HG03565 (cell line): Measurements from ENCODE around the gene EIF4G3.
"Not testable (repeated sequence)": the region's sequence is repeated elsewhere in the genome, so short reads cannot be mapped to it uniquely, and the experiment has no call there.

Source experiments
- ATAC-seq: cut with Tn5 transposase; IDR thresholded peaks from one replicate; pipeline ENCODE4 v1.9.1; 2021; ENCODE audit warnings: mild to moderate bottlenecking, moderate library complexity; ENCODE audit not compliant: unreplicated experiment

EIF4G3 gene

DNA sequence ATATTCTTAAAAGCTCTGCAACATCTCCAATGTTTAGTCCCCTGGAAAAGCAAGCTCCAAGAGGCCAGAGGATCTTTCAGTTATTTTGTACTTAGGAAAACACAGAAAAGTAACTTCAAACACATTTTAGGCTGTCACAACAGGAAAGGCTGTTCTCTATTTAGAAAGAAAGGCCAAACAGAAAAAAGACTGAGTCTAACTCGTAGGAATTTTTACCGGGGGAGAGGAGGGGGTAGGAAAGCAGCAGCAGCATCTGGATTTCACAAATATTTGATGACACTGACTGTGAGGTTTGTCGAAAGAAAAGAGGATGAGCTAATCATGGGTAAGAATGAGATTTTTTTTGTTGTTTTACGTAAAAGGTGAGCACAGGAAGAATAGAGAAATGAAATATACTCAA lies 107.1 kb downstream of the EIF4G3 start:
- ATAC-seq: no peak

GRCh38 chr1:21068937-21069336 lies 107.8 kb downstream of the EIF4G3 start:
- no peak for ATAC-seq

DNA sequence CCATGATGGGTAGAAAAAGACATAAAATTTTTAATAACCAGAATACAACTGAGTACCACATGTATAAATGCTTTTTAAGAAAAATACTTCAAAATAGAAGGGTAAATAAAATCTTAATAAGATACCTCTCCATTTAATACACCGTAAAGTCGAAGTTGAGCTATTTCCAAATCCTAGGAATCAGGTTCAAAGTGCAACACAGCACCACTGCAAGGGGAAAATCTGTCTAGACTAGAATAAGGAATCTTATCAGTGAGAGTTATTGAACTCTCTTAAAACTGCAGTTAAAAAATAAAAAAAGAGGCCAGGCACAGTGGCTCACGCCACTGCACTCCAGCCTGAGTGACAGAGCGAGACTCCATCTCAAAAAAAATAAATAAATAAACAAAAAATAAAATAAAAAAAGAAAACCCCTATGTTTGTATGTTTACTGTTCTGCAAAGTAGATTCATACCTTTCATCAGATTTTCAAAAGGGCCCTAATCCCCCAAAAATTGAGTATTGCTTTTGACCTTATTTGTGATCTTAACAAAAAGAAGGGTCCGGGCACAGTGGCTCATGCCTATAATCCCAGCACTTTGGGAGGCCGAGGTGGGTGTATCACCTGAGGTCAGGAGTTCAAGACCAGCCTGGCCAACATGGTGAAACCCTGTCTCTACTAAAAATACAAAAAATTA lies 109.0 kb downstream of the EIF4G3 start:
- ATAC-seq: no peak

DNA sequence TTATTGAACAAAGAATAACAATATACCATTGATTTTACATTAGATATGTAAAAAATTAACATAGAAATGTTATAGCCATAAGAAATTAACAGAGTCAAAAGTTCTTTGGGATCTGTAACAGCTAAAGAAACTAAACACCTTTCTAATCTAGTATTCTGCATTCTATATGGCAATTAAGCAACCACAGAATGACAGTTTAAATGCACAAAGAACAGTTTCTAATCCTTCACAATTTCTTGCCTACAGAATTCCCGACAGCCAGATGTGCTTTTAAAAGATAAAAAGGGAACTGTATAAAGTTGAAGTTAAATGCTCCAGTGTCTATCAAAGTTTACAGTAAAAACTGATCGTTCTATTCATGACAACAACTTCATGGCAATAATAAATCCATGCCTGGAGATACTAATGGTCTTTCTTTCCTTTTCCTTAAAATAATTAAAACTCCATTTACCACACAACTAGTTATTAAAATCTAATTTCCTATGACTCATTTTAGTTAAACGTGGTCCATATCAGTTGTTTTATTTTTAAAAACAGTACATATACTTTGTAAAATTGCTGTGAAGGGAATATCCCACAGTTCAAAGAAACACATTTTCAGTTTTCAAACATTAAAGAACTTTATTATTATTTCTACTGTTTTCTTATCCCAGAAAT lies 110.2 kb downstream of the EIF4G3 start:
- no peak for ATAC-seq

DNA sequence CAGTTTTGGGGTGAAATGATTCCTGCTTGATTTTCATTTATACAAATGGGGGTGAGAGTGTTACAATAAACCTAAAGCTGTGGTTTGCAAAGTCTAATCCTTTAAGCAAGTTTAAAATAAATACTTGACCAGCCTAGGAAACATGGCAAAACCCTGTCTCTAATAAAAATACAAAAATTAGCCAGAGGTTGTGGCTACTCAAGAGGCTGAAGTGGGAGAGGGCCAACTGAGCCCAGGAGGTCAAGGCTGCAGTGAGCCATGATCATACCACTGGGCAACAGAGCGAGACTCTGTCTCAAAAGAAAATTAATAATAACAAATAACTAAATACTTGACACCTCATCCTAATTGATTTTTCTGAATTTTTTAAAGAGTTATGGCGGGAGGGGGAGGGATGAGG lies 110.8 kb downstream of the EIF4G3 start:
- no peak for ATAC-seq

DNA sequence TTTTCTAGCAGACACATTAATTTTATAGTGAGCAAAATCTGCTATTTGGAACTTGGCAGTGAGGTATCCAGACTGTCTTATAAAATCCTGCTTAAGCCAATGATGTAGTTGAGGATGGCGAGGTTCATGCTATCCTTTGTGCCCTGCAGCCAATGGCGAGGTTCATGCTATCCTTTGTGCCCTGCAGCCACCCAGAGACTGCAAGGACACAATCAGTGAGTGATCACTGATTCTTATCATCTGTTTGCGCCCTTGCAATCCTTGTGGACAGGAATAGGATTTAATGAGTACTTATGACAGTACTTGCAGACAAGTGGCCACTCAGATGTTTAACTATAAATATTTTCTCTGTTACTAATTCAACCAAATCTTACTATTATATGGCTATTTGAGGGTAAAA lies 112.6 kb downstream of the EIF4G3 start:
- no peak for ATAC-seq

- no peak for ATAC-seq
These were observed 116.2 kb downstream of the EIF4G3 start for GRCh38 chr1:21060523-21060922.

DNA sequence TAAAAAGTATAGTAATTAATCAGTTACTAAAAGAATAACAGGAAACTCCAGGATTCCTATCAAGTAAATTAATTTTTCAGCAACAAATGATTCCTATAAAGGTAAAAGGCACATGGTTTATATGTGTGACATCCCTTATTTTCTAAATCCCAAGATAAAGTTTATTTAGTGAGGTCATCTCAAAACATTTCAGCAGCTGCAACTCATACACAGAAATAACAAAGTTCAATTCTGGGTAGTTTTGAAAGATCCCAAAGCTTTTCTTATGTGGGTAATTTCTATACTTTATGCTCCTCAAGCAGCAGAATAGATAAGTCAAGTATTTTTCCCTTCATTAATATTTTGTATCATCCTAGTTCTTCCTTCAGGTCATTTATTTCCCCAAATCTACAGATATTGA lies 117.7 kb downstream of the EIF4G3 start:
- no peak for ATAC-seq

DNA sequence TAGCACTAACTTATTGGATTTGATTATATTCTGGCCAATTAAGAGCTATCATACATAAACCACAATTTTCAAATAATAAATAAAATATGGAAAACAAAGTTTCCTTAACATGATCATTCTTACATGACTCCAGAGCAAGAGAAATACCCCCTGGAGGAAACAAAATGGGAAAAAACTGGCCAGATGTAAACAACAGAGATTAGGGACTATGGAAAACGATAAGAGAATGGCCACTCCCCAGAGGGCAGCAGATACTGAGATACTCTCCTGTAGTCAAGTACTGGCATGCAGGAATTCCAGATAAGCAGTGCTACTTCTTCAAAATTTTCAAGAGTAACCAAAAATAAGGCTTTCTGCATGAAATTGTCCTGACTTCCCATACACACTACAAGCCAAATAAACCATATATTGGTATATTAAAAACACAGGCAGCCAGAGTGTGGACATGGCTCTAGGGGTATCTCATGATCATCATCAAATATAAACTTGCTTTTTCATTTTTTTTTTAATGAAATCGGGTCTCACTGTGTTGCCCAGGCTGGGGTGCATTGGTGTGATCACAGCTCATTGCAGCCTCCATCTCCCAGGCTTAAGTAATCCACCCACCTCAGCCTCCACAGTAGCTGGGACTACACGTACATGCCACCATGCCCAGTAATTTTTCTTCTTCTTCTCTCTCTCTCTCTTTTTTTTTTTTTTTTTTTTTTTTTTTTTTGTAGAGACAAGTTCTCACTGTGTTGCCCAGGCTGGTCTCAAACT lies 118.5 kb downstream of the EIF4G3 start:
- ATAC-seq: no peak

- ATAC-seq: not testable (repeated sequence)
These were observed 123.3 kb downstream of the EIF4G3 start for GRCh38 chr1:21053189-21053928.

DNA sequence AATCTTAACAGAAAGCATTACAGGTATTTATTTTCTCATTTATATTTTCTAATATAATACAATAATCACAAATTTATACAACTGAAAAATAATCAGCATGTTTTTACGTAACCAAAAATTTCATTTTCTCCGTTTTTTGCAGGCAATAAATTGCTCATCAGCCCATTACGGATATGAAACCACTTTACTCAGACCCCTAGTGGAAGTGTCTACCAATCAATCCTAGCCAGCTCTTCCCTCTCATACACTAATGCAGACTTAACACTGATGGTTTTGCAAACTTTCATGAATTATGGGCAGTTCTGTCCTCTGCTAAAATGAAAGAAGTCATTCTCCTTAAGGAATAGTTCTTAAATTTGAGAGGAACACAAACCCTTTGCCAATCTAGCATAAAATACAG lies 124.7 kb downstream of the EIF4G3 start:
- ATAC-seq: no peak

GRCh38 chr1:21051177-21051825 lies 125.4 kb downstream of the EIF4G3 start:
- no peak for ATAC-seq

DNA sequence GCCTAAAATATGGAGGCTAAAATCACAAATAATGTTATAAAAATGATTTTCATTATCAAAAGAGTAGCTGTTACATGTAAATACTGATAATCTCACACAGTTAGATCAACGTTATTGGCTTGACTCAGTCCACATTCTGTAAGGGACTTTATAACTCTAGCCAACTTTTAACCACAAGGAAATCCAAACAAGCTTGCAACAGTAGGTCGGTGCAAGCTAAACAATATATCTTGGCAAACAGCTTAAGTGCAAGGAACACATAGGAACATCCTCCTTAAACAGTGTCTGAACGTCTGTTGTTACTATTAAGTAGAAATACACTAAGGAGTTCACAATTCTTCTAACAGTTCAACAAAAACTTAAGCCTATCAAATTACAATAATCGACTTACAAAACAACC lies 126.7 kb downstream of the EIF4G3 start:
- no peak for ATAC-seq

DNA sequence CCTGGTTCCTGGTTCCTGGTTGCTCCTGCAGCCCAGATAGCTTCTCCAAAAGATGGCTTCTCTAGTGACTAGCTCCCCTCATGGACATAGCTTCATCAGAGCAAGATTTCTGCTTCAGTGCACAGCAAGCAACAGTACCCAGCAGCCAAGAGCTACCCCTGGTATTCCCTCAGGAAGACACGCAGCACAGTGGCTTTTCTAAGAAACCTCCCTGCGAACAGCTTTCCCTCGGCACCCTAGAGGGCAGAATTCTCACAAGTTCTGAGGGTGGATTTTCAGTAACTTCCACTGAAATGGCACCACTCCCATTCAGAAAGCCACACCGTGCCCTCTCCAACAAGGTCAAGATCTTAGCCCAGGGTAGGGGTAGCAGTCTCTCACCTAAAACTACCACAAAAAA lies 128.2 kb downstream of the EIF4G3 start:
- no peak for ATAC-seq

- ATAC-seq: no peak
These were observed 130.6 kb downstream of the EIF4G3 start for GRCh38 chr1:21046132-21046531.

- ATAC-seq: no peak
These were observed 131.3 kb downstream of the EIF4G3 start for GRCh38 chr1:21045351-21045750.

DNA sequence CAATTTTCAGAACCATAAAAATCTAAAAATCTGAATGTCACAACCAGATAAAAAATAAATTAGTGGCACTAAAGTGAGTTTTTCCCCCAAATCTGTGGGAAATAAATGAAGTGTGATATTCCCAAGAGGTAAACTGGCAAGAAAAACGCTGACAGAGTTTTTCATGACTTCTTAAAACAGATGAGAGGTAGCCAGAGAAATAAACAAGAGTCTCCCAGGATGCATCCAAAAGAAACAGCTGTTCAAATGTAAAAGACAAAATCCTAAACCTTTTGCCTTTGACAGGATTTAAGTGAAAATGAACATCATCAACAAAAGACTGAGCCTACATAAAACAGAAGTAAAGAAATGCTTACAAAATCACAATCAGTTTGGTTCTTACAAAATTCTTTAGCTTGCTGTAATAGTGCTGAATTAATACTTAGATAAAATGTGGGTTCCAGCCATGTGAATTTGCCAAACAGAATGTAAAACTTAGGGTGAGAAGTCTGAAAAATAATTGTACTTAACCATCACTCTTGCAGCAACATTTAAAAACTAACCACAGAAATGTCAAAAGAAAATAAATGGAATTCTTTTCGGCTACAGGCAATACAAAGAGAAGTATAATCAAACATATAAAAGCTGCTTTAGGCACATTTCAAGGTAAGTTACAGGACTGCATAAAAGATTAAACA lies 133.6 kb downstream of the EIF4G3 start:
- no peak for ATAC-seq

GRCh38 chr1:21041541-21041940 lies 135.2 kb downstream of the EIF4G3 start:
- no peak for ATAC-seq

GRCh38 chr1:21037091-21037490 lies 139.6 kb downstream of the EIF4G3 start:
- no peak for ATAC-seq

DNA sequence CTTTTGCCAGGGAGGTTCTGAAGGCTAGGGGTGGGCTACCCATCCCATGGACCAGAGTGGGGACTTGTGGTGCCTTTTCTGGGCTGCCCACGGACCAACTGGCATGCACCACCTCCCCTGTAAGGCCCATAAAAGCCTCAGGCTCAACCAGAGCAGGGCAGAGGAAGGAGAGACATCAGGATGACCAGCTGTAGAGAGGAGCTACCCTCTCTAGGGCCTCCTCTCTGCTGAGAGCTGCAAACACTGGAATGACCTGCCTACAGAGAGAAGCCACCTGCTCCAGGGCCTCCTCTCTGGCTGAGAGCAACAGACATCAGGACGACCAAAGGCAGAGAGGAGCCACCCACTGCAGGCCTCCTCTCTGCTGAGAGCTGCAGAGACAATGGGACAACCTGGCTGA lies 140.9 kb downstream of the EIF4G3 start:
- no peak for ATAC-seq
